Left lobe of liver (tissue), 2 donors: ENCODE measurements around the gene ARHGEF7. TPM values are rescaled to one million over a fixed set of nuclear protein-coding genes. Genes with fewer than 3 reads are reported as not detected.

Experiments used
- ATAC-seq: fragments of 200-7000 bp; cut with Tn5 transposase; one replicate; pipeline ENCODE4 v1.9.1; 2020; ENCODE audit warnings: mild to moderate bottlenecking, moderate library complexity
- DNase-seq: peaks from one replicate; pipeline ENCODE4 v3.0.0-alpha.2; 2020; ENCODE audit warnings: low spot score
- total RNA-seq: library from RNA; stranded (reverse); gene quantifications from one replicate; pipeline ENCODE4 v1.2.1, GENCODE V29; 2021
- donor health status: DM: no; HTN: no; CAD: no; lungs with moderate emphysema.
- donor health status: DM: no; HTN: yes; CAD: no.

The ARHGEF7 gene
- total RNA-seq, 1 donor from 2014 or later, result 34.6 TPM

GRCh38 chr13:111270126-111270525 is 155.0 kb downstream of the ARHGEF7 start:
- DNase-seq (no peak), ATAC-seq (no peak)

- DNase-seq (no peak), ATAC-seq (no peak)
Measured at GRCh38 chr13:111270765-111271698, 155.9 kb downstream of the ARHGEF7 start.

DNA sequence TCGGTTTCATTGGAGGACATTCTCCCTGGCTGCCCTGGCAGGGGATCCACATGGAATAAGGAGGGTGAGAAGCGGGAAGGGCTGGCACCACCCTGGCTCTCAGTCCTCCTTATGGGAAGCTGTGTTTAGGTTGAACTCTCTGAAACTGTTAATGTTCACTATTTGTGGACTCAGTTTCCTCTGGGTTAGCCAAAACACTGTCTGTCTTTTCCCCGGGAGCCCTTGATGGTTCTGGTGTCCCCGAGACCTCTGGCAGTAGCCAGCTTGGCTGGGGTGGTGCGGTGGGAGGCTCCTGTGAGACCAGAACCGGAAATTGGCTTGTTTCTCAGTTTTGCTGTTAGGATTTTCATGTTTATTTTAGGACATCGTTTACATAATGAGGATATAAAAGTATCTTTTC is 157.0 kb downstream of the ARHGEF7 start:
- no peak for DNase-seq
- ATAC-seq, result peak; percentile 38

GRCh38 chr13:111275382-111275781 is 160.3 kb downstream of the ARHGEF7 start:
- no peak for DNase-seq
- ATAC-seq, result peak; percentile 35

GRCh38 chr13:111275995-111276618 is 161.0 kb downstream of the ARHGEF7 start:
- ATAC-seq (no peak), DNase-seq (no peak)

DNA sequence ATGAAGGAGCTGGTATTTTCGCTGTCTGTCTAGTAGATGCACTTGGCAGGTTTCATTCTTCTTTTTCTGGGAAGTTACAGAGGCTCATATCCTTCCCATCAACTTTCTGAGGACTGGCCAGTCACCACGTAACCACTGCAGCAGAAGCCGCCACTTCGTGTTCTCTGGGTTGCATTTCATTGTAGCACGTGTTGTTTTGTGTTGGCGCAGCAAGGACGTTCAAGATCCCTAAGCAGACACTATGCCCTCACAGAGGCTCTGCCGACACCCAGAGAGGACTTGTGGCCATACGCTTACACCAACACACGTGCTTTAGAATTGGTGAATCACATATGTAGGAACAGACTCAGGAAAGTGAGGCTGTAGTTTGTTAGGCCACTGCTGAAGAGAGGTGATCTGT is 163.1 kb downstream of the ARHGEF7 start:
- ATAC-seq, result no peak

DNA sequence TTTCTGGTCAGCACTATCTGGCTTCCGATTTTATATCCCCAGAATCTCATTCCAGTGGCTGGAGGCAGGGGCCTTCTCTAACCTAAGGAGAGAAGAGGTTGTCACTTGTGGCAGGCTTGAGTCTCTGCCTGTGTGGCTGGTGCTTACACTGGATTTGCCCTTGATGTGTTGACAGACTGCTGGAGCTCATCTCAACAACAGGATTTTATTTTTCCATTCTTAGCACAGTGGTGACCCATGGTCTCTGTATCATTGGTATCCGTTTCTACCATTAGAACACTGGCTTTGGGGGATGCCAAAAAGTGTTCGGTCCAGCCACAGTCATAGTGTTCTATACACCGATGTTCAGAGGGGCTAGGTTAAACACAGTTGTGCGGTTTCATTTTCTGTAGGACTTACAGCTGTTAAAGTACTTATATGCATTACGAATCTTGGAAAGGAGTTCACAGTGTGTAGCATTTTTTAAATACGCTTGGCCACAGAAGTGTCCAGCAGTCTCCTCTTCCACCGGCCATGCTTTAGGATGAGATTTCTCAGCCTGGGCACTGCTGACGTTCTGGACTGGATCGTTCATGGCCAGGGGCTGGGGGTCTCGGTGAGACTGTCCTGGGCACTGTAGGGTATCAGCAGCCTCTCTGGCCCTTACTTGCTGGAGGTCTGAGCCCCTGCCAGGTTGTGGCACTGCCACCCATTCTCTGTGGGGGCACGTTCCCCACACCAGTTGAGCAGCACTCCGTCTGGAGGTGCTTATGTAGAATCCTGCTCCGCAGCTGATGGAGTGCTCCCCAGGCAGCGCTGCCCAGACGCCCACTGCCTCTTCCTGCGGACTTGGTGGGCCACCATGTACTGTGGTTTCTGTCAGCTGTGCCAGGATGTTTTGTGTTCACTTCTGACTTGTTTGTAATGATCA is 163.9 kb downstream of the ARHGEF7 start:
- ATAC-seq, result no peak

More for the DNA sequence above, 163.1 kb downstream of the ARHGEF7 start:
- DNase-seq, result no peak

GRCh38 chr13:111280226-111280625 is 165.1 kb downstream of the ARHGEF7 start:
- DNase-seq (no peak), ATAC-seq (no peak)

More for the DNA sequence above, 163.9 kb downstream of the ARHGEF7 start:
- DNase-seq, result no peak

- DNase-seq (no peak), ATAC-seq (peak; percentile 20)
Measured at GRCh38 chr13:111280681-111281585, 165.8 kb downstream of the ARHGEF7 start.

DNA sequence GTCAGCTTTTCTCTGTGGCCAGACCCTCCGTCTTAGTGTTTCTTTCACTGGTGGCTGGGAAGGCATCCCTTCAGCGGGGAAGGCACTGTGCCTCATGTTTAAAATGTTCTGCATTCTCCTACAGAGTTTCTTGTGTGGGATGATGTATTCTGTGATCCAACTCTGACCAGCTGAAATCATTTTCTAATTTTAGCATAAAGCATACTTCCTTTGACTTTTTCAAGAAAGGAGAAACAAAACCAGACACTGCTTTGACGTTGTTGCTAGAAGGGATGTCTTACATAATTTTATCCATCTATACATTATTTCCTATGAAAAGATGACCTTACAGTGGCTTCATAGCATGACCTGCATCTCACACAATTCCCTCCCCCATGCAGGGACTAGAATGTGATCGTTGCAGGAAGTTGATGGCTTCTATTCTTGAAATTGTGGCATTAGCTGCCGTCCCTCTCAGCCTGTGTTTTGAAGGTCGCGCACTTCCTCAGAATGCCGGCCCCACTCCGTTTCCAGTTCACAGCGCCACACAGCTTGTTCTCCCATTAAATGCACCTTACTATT is 166.7 kb downstream of the ARHGEF7 start:
- peak; percentile 33 for ATAC-seq
- DNase-seq, result no peak

- no peak for DNase-seq
- peak; percentile 89 for ATAC-seq
Measured at GRCh38 chr13:111282425-111282824, 167.3 kb downstream of the ARHGEF7 start.

GRCh38 chr13:111282997-111283396 is 167.9 kb downstream of the ARHGEF7 start:
- DNase-seq, result no peak
- ATAC-seq, result no peak

- ATAC-seq, result no peak
- no peak for DNase-seq
Measured at GRCh38 chr13:111283457-111283856, 168.3 kb downstream of the ARHGEF7 start.

DNA sequence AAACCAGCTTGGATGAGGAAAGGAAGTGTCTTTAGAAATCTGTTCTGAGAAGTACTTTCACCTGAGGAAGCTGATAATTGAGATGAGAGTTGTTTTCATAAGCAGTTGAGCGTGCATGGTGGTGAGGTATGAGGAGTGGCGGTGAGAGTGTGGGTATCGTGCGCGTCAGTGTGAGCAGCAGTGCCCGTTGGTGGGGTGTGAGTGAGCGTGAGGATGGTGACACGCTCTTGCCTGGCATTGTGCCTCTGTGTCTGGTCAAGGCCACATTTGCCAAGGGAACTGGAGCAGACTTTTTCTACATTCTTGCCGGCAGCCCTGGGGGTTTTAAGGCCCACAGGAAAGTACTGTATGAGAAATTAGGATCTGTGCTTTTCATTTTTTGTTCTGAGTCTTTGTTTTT is 168.9 kb downstream of the ARHGEF7 start:
- ATAC-seq (no peak), DNase-seq (no peak)

- ATAC-seq, result no peak
- no peak for DNase-seq
Measured at GRCh38 chr13:111284565-111284964, 169.5 kb downstream of the ARHGEF7 start.

- DNase-seq (no peak), ATAC-seq (no peak)
Measured at GRCh38 chr13:111286162-111286561, 171.1 kb downstream of the ARHGEF7 start.

DNA sequence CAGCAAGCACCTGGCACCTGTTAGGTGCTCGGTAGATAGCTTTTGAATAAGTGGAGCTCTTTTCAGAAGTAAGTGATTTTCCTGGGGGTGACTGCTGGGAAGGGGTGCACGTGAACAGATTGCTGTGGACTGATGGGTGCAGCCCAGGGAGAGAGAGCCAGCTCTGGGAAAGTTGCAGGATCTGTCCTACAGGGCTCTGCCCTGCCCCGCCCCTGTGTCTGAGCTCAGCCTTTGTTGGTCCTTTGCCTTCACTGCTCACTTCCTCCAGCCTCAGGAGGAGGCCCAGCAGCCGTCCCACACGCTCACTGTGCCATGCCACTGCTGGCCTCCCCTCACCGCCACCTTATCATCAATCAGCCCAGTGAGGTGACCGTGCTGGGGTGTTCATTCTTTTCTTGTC is 171.6 kb downstream of the ARHGEF7 start:
- DNase-seq (no peak), ATAC-seq (no peak)

GRCh38 chr13:111287201-111287600 is 172.1 kb downstream of the ARHGEF7 start:
- ATAC-seq (no peak), DNase-seq (no peak)

DNA sequence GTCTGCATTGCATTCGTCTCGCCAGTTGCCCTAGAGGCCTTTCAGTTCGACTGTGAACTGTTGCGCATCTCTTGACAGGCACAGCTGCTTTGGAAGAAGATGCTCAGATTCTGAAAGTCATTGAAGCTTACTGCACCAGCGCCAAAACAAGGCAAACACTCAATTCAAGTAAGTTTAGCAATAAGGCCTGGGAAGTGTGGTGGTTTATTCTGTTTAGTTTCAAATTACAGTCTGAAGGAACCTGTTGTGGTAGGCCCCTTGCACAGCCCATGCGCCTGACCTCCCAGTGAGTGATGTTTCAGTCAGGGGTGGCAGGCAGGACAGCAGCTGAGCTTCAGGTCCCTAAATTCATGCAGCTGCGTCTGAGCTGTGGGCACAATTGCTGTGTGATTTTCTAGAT is 173.2 kb downstream of the ARHGEF7 start:
- ATAC-seq (no peak), DNase-seq (no peak)

GRCh38 chr13:111289251-111289650 is 174.1 kb downstream of the ARHGEF7 start:
- no peak for ATAC-seq
- no peak for DNase-seq
